ENCODE results near the gene RNF222.
"Not testable (repeated sequence)": the region's sequence is repeated elsewhere in the genome, so short reads cannot be mapped to it uniquely, and the experiment has no call there.

RNF222 gene

GRCh38 chr17:8410883-8411238, 13.2 kb upstream of the RNF222 start:
- no peak for DNase-seq

- peak; percentile 78 for DNase-seq
These were observed 12.6 kb upstream of the RNF222 start for GRCh38 chr17:8409966-8410882.

- DNase-seq, result no peak
These were observed 10.7 kb upstream of the RNF222 start for GRCh38 chr17:8408371-8408770.

- no peak for DNase-seq
These were observed 8.5 kb upstream of the RNF222 start for GRCh38 chr17:8406174-8406573.

- DNase-seq, result no peak
These were observed 7.9 kb upstream of the RNF222 start for GRCh38 chr17:8405499-8406016.

- no peak for DNase-seq
These were observed 5.4 kb upstream of the RNF222 start for GRCh38 chr17:8402921-8403536.

- no peak for DNase-seq
These were observed 3.5 kb upstream of the RNF222 start for GRCh38 chr17:8401107-8401506.

- no peak for DNase-seq
These were observed 1.4 kb upstream of the RNF222 start for GRCh38 chr17:8398980-8399379.

GRCh38 chr17:8394497-8394896, 3.1 kb downstream of the RNF222 start:
- not testable (repeated sequence) for DNase-seq

- peak; percentile 66 for DNase-seq
These were observed 4.0 kb downstream of the RNF222 start for GRCh38 chr17:8393470-8394231.

- no peak for DNase-seq
These were observed 4.8 kb downstream of the RNF222 start for GRCh38 chr17:8392674-8393469.

- DNase-seq, result no peak
These were observed 5.4 kb downstream of the RNF222 start for GRCh38 chr17:8392274-8392673.

GRCh38 chr17:8391711-8392110, 5.9 kb downstream of the RNF222 start:
- DNase-seq, result no peak

GRCh38 chr17:8387914-8388651, 9.5 kb downstream of the RNF222 start:
- peak; percentile 51 for DNase-seq

GRCh38 chr17:8386841-8387240, 10.8 kb downstream of the RNF222 start:
- no peak for DNase-seq

- DNase-seq, result no peak
These were observed 12.7 kb downstream of the RNF222 start for GRCh38 chr17:8384801-8385378.

GRCh38 chr17:8383143-8383822, 14.3 kb downstream of the RNF222 start, which contains the start of gene RPL26:
Gene RPL26, minus strand, starts transcription at chr17:8383193. Its CDS starts 883 bp downstream, at chr17:8382310.
- peak; percentile 98 for DNase-seq

GRCh38 chr17:8382880-8383142, 14.8 kb downstream of the RNF222 start:
- DNase-seq, result no peak

- DNase-seq, result no peak
These were observed 15.4 kb downstream of the RNF222 start for GRCh38 chr17:8382052-8382879.

GRCh38 chr17:8380049-8380448, 17.6 kb downstream of the RNF222 start:
- DNase-seq, result no peak

All from CD4-positive, alpha-beta T cell treated with Interleukin-10 for 1 hour (primary cell).